Jurkat, Clone E6-1 (cell line): Measurements from ENCODE around the gene KSR1.

Source experiments
- DNase-seq: peaks from one replicate; pipeline ENCODE4 v3.0.0-alpha.2; 2011; ENCODE audit warnings: low read depth, low spot score
- H3K4me3 ChIP-seq: 2 replicates; pipeline ENCODE4 v1.5.1; 2011; ENCODE audit warnings: mild to moderate bottlenecking, low read length, control low read depth, moderate library complexity

KSR1 gene

DNA sequence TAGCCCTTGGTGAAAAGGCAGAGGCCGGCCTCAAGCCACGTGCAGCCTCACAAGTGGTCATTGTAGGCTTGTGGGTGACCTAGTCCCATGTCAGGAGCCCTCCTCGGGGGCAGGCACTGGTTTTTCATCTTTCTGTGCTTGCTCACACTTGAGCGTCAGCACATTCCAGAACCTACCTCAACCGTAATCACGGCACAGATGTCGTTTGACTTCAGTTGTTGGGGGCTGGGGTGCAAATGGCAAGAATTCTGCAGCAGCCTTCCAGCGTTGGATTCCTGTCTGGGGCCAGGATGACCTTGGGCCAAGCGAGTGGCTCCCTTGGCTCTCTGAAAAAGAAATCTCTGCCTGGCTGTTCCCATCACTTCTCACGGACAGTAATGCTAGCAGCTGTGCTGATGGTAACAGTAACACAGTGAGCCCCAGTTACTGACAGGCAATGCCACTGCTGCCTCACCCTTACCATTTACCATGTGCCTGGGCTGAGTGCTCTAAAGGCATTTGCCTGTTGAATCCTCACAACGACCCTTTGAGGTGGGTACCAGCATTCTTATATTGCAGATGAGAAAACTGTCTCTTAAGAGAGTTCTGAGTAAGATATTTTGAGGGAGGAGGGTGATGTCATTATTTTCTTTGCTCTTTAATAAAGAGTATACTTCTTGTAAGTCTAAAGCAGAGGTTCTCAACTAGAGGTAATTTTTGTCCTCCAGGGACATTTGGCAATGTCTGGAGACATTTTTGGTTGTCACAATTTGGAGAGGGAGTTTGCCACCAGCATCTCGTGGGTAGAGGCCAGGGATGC lies 46.5 kb downstream of the KSR1 start:
- H3K4me3 ChIP-seq: no peak overlapping the region
- no peak for DNase-seq

DNA sequence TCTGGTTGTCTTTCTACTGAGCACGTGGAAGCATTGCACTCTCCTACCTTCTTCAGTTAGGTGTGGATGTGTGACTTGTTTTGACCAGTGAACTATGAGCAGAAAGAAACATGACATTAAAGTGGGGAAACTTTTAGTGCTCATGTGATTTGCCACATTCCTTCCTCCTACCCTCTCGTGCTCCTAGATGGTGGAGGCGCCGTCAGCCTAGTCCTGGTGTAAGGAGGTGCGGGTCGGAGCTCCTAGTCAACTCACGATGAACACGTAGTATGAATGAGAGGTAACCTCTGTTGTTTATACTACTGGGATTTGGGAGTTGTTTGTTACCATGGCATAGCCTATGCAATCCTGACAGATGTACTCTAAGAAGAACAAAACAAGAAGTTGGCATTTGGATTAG lies 47.4 kb downstream of the KSR1 start:
- H3K4me3 ChIP-seq: no peak overlapping the region
- DNase-seq: no peak

DNA sequence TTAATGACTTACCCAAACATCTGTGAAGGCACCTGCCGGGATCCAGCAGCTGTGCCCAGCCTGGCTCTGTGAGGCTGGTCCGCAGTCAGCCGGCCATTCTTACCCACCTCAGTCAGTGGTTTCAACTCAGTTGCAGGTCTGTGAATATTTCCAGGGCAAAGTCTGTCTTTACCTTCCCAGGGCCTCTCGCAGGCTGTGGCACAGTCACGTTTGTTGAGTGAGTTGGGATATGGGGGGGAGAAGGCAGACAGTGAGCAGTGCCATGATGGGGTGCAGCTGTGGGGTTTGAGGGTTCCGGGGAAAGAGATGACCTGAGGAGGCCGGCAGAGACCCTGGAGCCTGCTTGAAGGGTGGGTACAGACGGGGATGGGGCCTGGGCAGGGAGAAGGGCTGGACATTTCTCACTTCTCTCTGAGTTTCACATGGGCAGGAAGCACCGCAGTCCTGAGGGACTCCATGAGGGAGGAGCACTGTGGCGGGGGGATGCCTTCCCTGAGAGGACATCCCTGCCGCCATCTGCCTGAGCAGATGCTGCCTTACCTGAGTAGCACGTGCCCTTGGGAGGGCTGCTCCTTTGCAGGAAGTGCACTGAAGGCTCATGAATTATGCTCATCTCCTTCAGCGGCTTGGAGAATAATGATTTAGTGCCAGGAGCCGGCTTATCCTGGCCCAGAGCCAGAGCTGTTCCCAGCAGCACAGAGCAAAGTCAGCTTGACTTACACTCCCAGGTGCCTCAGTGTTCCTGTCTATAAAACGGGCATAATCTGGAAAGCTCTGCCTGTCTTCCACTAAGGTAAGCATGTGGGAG lies 48.1 kb downstream of the KSR1 start:
- no peak overlapping the region for H3K4me3 ChIP-seq
- no peak for DNase-seq

DNA sequence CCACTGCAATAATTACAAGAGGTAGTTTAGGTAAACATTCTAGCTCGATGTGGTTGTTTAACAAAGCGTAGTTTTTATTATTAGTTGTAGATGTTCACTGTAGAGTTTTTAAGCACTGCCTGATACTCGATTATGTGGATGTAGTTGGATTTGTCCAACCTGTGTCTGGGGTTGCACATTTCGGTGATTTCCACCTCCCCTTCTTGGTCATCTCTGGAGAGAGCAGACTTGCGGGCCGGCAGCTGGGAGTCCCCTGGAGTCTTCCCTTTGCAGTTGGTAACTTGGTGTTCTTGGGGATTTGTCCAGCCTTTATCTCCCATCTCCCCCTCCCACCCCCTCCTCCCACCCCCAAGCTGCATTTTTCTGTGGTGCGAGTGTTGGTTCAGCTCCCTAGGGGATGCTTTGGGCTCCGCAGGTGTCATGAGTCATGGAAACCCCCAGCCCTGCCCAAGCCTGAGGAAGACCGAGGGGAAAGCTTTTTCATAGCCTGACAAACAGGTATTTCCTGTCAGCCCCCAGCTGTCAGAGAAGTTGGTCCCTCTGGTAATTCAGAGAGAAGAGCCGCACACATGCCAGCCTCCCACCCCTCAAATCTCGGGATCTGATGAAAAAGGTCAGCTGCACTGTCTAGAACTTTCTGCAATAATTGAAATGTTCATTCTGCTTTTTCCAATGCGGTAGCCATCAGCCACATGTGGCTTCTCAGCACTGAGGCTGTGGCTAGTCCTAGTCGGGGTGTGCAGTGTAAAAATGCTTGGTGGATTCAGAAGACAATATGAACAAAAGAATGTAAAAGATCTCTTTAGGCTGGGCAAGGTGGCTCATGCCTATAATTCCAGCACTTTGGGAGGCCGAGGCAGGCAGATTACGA lies 50.3 kb downstream of the KSR1 start:
- DNase-seq: no peak
- no peak overlapping the region for H3K4me3 ChIP-seq

DNA sequence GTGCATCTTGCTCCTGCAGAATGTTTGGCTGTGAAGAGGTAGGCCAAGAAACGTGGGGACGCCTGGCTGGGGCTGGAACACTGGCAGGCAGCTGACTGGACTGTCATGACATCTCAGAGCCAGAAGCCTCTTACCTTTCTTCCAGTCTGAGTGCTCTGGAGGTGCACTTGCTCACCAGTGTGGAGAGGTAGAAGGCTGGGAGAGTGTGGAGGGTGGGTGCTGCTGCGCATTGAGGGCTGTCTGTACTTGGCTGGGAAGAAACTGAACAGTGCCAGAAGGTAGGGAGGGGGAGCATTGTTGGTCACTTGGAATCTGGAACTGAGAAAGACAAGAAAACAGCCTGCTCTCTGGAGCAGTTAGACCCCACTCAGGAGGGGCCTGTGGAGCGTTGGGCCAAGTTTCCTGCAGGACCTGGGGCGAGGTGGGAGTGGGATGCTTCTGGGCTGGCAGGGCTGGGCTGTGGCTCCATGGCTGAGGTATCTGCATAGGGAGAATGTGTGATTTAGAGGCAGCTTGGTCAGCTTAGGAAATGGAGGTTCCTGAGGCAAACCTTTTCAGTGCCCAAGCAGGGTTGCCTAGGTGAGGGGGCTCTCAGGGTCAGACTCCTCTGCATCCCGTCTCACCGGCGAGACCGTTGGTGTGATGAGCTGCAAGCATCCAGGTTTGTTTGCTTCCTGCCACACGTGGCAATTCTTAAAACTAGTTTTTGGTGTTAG lies 55.1 kb downstream of the KSR1 start:
- no peak overlapping the region for H3K4me3 ChIP-seq

DNA sequence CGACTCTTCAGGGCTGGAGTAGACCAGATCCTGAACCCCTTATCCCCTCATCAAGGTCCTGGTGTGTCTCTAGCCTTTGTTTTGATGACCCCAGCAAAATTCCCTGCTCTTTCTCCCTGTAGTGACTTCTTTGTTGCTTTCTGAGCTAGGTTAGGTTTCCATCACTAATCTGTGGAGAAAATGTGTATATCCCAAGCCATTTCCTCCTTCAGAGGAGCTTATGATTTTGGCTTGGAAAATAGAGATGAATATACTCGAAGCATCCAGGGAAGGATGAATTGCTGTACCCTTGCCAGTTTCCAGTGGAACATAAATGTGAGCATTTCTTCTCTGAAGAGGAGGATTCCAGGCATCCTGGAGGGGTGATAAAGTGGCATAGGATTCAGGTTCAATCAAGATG lies 55.8 kb downstream of the KSR1 start:
- H3K4me3 ChIP-seq: no peak overlapping the region
- no peak for DNase-seq

More for the DNA sequence above, 55.1 kb downstream of the KSR1 start:
- DNase-seq: no peak

DNA sequence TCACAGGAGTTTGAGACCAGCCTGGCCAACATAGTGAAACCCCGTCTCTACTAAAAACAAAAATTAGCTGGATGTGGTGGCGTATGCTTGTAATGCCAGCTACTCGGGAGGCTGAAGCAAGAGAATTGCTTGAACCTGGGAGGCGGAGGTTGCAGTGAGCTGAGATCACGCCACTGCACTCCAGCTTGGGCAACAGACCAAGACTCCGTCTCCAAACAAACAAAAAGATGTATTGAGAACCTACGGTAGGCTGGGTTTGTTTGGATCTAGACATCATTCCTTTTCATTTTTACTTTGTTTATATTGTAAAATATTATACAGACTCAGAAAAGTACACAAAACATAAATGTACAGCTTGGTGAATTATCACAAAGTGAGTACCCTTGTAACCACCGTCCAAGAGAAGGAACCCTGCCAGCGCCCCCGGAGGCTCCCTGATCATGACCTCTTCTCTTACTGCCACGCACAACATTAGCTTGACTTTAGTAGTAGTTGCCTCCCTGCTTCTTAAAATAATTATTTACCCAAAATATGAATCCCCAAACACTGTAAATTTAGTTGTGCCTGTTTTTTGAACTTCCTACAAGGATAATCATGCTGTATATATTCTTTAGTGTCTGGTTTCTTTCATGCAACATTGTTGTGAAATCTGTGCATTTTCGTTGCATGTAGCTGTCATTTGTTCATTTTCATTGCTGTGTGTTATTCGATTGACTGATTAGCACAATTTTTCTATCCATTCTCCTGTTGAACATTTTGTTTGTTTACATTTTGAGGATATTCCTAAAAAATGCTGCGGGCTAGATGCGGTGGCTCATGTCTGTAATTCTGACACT lies 56.5 kb downstream of the KSR1 start:
- H3K4me3 ChIP-seq: no peak overlapping the region
- no peak for DNase-seq

DNA sequence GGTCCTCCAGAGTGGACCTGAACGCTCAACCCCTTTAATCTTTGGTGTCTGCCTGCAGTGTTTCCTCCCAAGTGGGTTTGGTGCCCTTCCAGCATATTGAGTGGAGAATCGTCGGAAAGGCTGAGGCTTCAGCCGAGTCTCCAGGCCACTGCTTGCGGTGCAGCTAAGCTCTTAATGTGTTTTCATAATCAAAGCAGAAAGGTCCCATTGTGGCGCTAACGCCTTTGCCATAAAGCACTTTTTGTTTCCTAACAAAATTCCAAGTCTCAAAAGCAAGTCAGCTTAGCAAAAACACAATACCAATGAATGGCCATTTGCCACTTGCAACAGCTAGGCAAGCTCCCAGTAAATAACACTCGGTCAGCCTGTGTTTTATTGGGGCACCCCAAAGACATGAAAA lies 57.6 kb downstream of the KSR1 start:
- no peak for DNase-seq
- no peak overlapping the region for H3K4me3 ChIP-seq

DNA sequence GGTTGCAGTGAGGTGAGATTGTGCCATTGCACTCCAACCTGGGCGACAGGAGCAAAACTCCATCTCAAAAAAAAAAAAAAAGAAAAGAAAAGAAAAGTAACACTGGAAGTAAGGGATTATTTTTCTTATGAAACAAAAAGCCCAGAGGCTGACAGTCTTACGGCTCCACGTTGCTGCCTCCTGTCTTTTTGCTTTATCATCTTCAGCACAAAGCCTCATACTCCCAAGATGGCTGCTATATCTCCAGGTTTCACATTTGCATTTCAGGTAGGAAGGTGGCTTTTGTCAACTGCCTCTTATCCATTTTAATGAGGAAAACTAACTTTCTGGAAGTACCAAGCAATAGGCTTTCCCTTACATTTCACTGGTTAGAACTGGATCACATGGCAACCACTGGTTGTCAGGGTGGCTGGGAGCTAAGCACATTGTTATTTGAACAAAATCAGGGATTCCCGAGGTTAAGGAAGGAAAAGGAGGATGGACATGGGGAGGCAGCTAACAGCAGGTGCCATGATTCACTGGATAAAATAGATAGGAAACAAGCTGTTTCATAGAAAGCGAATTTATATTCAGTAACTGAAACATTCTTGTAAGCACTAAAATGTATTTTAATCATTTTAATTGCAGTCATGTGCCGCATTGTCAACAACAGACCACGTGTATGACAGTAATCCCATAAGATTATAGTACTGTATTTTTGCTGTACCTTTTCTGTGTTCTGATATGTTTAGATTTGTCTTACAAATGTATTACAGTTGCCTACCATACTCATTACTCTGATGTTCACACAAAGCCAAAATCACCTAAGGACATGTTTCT lies 58.6 kb downstream of the KSR1 start:
- H3K4me3 ChIP-seq: no peak overlapping the region
- DNase-seq: no peak

DNA sequence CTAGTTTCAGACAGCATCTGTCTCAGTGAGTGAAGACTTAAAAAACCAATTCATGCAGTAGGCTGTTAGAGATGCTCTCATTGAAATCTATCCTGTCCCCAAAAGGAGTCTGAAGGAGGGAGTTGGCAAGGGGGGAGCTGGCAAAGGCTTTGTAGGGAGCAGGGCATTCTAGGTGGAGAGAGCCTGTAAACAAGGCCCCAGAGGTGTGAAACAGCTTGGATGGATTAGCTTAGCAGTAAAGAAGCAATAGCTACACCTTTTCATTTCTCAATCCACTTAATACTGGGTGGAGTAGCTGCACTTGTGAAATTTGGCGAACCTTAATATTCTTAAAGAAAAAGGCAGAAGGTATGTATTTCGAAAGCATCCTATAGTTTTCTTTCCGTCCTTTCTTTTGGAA lies 61.8 kb downstream of the KSR1 start:
- H3K4me3 ChIP-seq: no peak overlapping the region
- DNase-seq: no peak

DNA sequence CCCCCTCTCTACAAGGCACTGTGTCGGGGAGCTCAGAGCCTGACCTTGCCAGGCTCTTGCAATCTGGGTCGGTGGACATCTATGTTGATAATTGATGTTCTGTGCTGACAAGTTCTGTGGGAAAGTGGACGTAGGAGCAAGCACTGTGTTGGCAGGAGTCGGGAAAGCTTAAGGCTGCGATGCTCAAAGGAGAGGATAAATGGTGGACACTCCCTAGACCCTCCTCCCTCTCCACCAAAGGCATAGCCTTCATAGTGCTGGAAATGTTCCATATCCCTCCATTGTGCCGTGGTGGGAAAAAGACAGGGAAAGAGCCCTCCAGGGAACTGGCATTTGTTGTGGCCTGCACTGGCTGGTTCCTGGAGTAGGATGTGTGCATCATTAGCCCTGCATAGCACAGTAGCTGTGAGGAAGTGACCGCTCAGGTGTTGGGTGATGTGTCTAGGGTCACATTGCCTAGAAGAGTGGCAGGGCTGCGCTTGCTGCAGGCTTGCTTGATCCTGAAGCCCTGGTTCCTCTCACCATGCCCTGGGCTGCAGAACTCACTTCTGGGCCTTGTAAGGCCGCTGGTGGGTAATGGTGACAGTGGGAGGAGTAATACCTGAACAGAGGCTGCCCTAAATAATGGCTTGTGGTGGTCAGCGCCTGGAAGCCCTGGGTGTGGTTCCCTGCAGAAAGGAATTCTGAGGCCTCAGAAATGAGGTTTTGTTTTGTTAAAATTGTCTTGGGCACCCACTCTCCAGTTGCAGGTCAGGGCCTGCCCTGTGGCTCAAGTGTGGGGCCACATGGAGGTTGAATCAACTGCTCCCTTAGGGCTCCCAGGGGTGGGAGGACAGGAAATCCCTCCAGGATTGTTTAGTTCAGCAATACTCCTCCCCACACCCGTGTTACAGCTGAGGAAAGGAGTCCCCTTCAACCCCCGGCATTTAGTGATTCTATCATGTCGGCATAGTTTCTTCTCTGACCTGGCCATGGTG lies 62.6 kb downstream of the KSR1 start:
- DNase-seq: no peak
- no peak overlapping the region for H3K4me3 ChIP-seq

DNA sequence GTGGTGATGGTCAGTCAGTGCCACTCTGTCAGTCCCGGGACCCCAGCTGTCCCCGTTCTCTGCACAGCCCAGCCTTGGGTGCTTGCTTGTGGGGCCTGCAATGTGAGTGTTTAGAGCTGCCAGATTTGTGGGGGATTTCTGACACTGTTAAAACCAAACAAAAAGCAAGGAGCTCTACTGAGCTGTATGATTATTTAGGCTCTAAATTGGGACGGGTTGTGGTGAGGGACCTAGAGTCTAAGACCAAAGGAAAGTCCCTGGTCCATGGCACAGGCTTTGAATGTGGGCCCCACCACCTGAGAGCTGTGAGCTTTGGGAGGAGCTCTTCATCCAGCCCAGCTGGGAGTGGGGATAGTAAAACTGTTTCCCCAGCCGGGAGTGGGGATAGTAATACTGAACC lies 63.3 kb downstream of the KSR1 start:
- DNase-seq: no peak
- no peak overlapping the region for H3K4me3 ChIP-seq

DNA sequence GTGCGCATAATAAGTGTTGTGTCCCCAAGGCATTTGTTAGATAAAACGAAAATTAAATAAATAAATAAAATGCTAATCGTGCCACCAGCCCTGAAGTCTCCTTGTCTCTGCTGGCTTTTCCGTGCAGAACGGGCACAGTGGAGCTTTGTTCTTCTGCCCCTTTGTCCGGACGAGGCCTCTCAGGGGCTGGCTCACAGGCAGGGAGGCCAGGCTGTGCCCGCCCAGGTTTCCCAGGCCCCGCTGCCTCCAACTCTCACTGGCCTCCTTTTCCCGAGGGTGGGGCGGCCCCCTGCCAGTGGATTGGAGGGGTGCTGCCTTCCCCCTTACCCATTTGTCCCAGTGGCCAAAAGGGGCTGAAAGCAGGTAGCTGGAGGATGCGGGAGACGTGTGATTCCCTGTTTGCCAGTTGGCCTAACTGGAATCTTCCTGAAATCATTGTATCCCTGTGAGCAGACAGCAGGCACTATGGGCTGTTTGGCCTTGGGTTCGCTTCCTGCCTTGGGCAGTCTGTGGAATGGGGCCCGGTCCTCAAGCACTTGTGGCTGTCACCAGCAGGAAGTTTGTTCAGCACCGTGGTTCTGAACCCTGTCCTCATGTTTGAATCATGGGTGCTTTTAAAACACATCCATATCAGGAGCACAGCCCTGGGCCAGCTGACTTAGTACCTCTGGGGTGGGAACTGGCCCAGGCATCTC lies 64.4 kb downstream of the KSR1 start:
- H3K4me3 ChIP-seq: no peak overlapping the region
- DNase-seq: no peak

DNA sequence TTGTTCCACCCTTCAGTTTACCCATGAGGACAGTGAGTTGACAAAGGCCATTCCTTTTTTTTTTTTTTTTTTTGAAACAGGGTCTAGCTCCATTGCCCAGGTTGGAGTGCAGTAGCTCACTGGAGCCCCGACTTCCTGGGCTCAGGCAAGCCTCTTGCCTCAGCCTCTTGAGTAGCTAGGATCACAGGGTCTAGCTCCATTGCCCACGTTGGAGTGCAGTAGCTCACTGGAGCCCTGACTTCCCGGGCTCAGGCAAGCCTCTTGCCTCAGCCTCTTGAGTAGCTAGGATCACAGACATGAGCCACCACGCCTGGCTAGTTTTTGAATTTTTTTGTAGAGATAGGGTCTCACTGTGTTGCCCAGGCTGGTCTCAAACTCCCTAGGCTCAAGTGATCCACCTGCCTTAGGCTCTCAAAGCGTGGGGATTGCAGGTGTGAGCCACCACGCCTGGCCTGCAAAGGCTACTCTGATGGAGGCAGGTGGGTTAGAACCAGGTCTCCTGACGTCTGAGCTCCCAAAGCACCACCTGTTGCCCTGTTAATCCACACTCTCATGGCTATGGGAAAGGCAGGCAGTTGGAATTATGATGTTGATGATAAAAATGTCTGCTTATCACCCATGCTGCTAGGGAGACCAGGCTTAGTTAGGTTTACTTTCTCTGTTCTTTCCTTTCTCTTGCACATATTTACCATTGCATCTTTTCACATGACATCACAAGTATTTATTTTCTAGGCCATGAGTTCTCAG lies 65.2 kb downstream of the KSR1 start:
- no peak for DNase-seq
- H3K4me3 ChIP-seq: no peak overlapping the region

DNA sequence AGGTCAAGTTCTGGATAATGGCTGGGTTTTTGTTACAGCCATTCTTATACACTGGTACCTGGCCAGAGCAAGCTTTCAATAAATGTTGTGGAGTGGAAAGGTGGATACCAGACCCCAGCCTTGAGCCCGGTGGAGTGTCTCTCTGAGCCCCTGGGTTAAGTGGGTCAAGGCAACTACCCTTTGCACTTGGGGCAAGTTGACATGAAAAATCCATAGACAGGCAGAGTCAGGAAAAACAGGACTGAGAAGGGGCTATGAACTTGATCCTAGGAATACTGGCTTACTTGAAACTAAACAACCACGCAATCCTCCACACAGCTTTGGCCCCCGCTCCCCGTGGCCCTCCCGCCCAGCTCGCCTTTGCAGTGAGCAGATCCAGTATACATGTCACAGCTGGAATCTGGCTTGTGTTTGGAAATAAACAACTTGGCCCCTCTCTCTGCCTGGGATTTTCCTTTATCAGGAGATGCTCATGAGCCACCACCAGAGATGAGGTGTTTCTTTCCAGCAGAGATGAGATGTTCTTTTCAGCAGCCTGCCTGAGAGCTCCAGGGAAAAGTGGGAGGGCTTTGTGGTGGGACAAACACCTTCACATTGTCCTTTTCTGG lies 65.9 kb downstream of the KSR1 start:
- H3K4me3 ChIP-seq: no peak overlapping the region
- no peak for DNase-seq
